GM21390 (cell line): ENCODE data around the gene COPZ2.
"Not testable (repeated sequence)": the region's sequence is repeated elsewhere in the genome, so short reads cannot be mapped to it uniquely, and the experiment has no call there.

Source experiments
- ATAC-seq: cut with Tn5 transposase; IDR thresholded peaks from one replicate; pipeline ENCODE4 v1.9.1; 2021; ENCODE audit not compliant: unreplicated experiment

COPZ2 gene, protein sequence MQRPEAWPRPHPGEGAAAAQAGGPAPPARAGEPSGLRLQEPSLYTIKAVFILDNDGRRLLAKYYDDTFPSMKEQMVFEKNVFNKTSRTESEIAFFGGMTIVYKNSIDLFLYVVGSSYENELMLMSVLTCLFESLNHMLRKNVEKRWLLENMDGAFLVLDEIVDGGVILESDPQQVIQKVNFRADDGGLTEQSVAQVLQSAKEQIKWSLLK

GRCh38 chr17:48037036-48037837 is at the start of gene COPZ2:
TSS of gene COPZ2 (minus strand) at chr17:48037797. CDS start at chr17:48037777, 20 bp downstream.
- ATAC-seq, result no peak

DNA sequence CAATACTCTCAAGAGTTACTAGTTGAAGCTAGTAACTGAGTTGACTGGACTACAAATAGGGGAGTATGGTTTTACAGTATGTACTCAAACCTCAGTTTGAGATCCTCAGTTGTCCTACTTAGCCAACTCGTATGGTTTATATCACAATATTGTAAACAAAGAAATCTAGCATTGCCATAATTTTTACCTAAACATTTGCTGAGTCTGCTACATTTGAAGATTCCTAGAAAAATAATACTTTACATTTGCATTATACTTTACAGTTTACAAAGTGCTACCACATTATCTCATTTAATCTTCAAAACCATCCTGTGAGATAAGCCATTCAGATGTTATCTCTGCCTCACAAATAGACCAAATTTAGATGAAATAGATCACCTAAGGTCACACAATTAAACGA is 47.3 kb upstream of the COPZ2 start:
- no peak for ATAC-seq

DNA sequence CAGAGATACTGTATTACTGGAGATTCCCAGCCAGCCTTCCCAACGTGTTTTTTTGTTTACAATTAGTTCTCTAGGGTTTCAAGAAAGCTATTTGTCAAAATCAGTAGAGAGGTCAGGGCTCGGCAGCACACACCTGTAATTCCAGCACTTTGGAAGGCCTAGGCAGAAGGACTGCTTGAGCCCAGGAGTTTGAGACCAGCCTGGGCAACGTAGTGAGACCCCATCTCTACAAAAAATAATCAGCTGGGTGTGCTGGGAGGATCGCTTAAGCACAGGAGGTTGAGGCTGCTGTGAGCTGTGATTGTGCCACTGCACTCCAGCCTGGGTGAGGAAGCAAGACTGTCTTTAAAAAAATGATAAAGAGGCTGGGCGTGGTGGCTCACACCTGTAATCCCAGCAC is 44.3 kb upstream of the COPZ2 start:
- ATAC-seq, result no peak

DNA sequence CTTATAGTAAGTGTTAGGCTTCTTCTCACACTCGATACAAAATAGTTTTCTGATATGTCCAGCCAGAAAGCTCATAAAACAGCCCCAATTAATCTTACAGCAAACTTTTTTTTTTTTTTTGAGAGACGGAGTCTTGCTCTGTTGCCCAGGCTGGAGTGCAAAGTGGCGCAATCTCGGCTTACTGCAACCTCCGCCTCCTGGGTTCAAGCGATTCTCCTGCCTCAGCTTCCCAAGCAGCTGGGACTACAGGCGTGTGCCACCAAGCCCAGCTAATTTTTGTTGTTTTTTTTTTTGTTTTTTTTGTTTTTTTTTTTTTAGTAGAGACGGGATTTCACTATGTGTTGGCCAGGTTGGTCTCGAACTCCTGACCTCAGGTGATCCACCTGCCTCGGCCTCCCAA is 39.6 kb upstream of the COPZ2 start:
- not testable (repeated sequence) for ATAC-seq

DNA sequence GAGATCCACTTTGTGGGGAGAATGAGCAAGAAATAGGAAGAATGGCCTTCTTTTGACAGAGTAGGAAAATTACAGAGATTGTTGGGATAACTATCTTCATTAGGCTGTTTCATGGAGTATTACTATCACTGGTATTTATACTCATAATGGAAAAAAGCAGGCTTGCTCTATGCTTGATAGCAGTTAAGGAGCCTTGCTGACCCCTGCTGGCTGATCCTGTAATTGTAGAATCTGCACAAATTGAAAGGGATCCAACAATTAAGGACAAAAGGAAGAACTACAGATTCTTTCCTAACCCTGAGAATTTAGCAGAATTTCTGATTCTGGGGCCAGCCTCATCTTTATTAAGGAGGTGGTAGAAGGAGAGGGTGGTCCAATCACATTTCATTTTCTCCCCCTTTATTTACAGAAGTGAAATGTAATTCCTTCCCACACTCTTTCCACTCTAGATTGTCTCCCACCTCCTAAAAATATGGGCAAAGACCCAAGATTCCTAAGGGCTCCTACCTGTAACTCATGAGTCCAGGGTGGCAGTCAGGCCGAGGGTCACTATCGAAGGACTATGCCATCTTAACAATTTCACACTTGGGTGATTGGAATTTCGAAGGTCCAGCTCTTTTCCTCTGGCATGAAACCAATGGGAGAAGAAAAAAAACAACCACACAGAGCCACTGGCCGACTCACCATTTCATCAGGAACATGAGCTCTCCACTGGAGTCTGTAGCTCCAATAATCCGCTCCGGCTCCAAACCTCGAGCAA is 36.9 kb upstream of the COPZ2 start:
- ATAC-seq, result no peak

DNA sequence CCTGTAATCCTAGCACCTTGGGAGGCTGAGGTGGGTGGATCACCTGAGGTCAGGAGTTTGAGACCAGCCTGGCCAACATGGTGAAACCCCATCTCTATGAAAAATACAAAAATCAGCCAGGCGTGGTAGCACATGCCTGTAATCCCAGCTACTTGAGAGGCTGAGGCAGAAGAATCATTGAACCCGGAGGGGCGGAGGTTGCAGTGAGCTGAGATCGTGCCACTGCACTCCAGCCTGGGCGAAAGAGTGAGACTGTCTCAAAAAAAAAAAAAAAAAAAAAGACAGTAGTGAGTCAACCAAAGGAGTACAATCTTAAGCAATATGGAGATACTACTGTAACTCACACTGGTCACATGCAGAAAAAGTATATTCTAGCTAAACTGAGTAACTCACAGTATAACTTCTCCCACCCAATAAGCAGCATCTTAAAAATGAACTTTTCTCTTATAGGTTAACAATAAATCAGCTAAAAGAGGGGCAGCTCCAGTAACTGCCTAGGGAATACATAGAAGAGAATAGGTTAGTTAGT is 36.0 kb upstream of the COPZ2 start:
- ATAC-seq, result not testable (repeated sequence)

- not testable (repeated sequence) for ATAC-seq
Measured at GRCh38 chr17:48072811-48073210, 35.2 kb upstream of the COPZ2 start.

DNA sequence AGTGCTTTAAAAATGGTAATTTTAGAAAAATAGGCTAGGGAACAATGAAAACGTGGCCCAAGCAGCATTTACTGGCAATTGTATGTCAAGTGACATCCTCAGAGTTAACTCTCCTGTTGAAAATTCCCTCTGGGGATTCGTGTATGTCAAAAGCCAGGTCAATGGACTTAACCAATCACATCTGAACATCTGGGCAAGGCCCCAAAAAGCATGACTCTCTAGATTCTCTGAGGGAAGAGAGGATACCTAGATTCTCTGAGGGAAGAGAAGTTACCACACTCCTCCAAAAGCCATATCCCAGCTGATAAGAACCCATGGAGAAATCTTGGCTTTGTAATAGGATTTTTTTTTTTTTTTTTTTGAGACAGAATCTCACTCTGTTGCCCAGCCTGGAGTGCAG is 34.1 kb upstream of the COPZ2 start:
- ATAC-seq, result no peak

- ATAC-seq, result no peak
Measured at GRCh38 chr17:48070195-48070594, 32.6 kb upstream of the COPZ2 start.

GRCh38 chr17:48068491-48068961 is 30.9 kb upstream of the COPZ2 start:
- no peak for ATAC-seq

DNA sequence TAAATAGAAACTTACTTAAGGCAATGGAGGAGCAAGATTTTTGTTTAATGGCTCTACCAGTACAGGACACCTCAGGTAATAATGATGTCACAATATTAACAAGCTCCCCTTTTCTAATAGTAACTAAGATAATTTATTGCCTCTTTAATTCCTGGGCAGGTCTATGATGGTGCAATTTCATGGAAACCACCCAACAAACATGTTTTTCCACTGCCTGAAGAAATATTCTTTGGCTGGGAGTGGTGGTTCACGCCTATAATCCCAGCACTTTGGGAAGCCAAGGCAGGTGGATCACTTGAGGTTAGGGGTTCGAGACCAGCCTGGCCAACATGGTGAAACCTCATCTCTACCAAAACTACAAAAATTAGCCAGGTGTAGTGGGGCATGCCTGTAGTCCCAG is 30.2 kb upstream of the COPZ2 start:
- not testable (repeated sequence) for ATAC-seq

DNA sequence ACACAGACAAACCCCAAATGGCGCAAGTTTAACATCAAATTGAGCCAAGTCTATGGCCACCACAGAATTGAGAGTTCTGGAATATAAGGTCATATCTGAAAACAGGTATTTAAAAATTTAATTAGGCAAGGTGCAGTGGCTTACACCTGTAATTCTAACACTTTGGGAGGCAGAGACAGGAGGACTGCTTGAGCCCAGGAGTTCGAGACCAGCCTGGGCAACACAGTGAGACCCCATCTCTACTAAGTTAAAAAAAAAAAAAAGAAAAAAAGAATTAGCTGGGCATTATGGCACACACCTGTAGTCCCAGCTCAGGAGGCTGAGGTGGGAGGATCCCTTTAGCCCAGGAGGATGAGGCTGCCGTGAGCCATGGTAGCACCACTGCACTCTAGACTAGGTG is 29.6 kb upstream of the COPZ2 start:
- no peak for ATAC-seq

- ATAC-seq, result no peak
Measured at GRCh38 chr17:48066656-48067055, 29.1 kb upstream of the COPZ2 start.

DNA sequence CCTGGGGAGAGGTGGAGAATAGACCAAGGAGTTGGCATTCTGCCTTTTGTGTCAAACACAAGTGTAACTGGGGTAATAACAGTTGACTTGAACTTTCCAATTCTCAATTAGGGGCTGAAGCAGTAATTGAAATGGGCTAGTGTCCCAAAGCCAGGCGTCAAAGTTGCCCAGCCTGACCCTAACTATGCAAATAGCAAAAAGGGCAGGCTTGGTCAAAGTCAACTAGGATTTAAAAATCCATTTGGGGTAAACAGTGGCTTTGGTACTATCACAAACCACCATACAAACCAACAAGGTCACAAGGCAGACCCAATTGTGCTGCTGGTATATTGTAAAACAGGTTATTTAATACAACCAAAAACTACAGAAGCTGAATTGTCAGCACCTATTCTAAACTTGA is 28.6 kb upstream of the COPZ2 start:
- ATAC-seq, result no peak

DNA sequence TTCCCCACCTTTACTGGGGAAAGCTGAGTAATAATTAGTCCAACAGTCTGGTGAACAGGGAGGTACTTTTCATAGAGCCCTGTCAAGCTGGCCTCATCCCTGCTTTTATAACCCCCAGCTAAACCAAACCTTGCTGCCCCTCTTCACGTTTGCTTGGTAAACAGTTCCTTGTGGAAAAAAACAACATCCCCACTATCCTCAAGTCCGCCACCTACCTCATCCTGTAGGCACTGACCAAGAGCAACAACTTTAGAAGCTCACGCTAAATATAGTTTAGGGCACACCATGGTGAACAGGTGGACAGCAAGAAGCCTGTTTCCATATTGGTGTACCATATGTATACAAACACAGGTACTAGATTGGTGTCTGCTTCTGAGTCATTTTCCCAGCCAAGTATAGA is 27.0 kb upstream of the COPZ2 start:
- no peak for ATAC-seq

- no peak for ATAC-seq
Measured at GRCh38 chr17:48062273-48062672, 24.7 kb upstream of the COPZ2 start.

DNA sequence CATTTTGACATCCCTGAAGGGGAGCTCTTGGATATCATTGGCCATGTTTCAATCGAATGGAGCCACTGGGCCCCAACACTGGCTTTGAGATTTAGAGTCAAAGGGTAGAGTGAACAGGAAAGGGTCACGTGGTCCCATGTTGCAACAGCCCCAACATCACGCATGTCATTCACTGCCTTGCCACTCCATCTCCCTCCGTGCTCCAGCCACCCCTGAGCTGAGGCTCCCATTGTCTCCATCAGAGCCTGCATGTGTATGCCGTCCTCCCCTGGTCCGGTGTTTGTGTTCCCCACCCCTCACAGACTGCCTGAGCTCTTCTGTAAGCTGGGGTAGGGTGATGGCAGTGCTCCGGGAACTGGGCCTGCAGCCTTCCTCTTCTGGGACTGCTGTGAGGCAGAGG is 22.7 kb upstream of the COPZ2 start:
- no peak for ATAC-seq

GRCh38 chr17:48059125-48059668 is 21.6 kb upstream of the COPZ2 start:
- no peak for ATAC-seq

GRCh38 chr17:48058393-48059124 is 21.0 kb upstream of the COPZ2 start:
- no peak for ATAC-seq

DNA sequence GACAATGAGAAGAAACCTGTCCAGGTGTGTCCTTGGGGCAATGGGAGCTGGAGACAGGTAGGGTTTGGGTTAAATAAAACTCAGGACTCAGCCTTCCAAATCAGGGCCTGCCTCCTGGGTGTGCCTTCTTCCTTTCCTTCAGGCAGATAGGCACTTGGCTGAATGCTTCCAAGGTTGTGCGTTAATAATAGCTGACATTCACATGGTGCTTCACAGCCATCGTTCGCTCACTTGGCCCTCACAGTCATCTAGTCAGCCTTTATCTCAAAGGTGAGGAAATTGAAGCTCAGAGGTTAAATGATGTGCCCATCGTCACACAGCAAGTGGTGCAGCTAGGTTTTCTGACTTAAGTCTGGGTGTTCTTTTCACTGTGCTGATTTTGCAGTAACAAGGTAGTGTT is 20.0 kb upstream of the COPZ2 start:
- ATAC-seq, result no peak

DNA sequence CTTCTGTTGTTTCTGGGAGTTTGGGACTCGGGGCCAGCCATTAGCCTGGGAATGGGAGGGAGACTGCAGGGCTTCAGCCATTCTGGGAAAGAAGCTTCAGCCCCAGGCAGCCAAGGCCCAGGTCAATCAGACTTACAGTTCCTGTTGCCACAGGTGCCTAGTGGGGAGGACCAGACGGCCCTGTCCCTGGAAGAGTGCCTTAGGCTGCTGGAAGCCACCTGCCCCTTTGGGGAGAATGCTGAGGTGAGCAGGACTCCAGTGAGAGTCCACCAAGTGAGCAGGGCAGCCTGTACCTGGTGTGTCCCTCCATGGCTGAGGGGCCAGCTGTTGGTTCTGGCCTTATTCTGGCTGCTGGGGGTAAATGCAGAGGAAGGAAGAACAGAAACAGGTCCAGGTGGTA is 19.3 kb upstream of the COPZ2 start:
- ATAC-seq, result no peak
